Activated CD8-positive, alpha-beta memory T cell treated with anti-CD3 and anti-CD28 coated beads for 48 hours (primary cell): ENCODE measurements around the gene LPP.

Source experiments
- DNase-seq, 3 experiments: peaks; one replicate each; pipeline ENCODE4 v3.0.0-alpha.2; 2020; ENCODE audit warnings: low read depth in 2 of 3, low spot score in 2 of 3

Gene LPP

DNA sequence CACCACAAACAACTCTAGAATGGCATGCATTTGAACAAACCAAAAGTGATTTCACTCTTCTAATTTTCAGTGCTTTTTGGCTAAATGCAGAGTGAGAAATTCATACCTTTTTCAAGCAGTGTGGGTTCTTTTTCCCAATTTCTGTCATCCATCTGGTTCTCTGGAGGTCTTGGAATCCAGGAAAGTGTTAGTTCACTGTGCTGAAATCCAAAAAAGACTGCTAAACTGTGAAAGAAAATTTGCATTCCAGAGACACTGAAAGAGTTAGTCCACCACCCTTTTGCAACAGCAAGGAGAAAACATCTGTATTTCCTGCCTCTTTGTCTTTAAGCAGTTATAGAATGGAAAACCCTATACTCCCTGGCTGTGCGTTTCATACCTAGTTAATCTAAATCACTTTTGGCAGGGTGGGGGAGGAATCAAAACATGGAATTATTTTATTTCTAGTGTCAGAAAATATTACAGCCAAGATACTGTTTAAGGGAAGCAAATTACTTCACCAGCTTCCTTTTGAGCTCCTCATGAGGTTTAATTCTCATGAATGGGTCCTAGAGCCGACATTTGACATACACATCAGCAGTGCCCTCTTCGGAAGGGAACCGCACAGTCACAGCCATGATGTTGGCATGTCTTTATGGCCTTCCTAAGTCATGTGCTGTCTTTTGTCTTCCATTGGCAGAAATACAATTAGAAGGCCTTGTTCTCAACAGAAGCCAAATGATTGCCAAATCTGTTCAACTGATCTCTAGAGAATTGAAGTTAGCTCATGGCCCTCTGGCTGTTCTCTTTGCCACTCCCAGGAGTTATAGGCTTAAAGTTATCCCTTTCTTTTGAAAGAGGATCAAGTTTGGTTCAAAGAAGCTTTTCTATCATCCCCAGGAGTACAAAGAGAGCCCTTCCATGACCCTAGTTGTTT, 700.2 kb downstream of the LPP start:
- DNase-seq, result no peak

DNA sequence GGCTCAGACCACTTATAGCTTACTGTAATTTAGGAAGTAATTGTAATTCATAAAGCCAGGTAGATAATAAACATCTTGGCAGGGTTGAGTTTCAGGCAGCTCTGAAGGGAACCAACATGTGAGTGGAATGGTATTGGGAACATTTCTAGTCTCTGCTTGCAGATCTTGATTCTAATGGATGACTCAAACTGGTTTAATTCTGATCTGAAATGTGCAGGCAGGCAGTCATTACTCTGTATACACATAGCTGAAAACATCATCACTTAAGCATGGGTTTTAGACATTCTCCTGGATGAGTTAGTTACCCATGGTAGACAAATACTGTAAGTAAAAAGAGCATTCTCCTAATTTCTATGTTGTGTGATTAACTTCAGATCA, 700.8 kb downstream of the LPP start:
- DNase-seq, result no peak

DNA sequence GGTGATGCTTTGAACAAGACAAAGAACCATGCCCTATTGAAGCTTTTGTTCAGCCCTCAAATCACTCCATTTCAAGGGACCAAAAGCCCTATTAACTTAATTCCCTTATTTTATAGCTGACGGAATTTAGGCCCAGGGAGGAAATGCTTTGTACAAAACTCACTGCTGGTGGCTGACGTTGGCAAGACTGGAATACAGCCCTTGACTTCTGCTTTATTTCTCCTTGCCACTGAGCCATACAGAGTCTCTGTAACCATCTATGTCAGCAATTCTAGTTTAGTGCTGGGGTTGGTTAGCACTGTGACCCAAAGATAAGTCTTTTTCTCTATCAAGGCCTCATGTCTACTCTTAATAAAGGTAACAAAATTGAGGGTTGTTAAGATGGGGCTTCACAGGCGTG, 701.7 kb downstream of the LPP start:
- no peak for DNase-seq

DNA sequence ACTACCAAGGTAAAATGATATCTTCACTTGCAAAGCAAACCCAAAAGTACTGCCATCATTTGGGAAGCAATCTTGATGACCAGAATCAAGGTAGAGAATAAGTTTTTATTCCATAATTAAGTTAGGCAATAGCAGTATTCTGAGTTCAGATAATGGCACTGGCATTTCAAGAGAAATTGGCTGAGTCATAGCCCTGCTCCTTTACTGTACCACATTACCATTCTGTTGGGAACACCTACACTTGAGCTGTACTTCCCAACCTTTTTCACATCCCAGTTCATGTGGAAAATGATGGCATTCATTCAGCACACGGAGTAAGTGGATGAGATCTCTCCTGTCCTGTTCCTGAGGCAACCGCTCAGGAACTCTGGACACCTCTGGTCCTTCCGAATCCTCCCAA, 706.2 kb downstream of the LPP start:
- no peak for DNase-seq

DNA sequence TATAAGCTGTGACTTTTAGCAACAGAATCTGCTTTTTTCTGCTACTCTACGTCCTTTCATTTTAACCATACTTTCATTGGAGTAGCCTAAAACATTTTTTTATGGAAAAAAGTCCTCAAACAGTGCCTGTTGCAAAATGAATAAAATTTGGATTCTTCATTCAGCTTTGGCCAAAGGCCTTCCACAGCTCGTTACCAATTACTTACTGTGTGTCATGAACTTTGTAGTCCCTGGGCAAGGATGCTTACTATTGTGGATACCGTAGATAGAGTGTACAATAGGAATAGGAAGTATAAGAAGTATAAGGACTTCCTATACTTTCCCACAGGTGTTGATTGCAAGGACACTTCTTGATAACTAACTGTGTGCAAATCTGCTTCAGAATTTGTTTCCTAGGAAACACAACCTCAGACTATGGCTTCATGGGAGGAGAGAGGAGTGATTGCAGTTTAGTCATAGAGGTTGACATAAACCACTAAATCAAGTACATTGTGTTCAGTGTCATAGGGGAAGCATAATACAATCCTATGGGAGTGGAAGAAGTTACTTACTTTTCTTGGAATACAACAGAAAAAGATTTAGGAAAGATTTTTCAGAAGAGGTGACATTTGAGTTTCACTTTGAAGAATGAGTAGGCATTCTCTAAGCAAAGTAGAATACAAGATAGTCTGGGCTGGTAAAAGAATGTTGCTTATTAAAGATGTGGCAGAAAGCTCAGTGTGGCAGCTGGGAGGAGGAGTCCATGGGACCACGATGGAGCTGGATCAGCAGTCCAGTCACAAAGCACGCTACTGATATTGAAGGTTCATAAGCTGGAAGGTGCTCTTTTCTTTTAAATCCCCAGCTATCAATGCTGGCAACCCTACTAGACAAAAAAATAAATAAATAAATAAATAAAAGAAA, 708.1 kb downstream of the LPP start:
- no peak for DNase-seq

DNA sequence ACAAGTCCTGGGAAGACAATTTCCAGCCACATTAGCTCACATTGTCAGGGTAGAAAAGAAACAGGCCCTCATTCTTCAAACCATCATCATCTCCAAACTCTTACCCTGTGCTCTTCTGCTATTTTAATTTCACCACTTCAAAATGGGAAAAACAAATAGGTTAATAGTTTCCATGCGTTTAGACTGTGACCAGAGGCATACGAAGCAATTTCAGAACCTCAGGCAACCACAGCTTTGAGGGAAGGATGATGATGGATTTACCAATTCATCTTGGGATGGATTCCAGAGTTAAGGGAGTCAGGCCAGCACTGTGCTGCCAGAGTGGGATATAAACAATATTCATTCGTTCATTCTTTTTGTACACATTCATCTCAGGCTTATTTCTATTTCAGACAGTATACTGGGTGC, 710.0 kb downstream of the LPP start:
- DNase-seq, result no peak

DNA sequence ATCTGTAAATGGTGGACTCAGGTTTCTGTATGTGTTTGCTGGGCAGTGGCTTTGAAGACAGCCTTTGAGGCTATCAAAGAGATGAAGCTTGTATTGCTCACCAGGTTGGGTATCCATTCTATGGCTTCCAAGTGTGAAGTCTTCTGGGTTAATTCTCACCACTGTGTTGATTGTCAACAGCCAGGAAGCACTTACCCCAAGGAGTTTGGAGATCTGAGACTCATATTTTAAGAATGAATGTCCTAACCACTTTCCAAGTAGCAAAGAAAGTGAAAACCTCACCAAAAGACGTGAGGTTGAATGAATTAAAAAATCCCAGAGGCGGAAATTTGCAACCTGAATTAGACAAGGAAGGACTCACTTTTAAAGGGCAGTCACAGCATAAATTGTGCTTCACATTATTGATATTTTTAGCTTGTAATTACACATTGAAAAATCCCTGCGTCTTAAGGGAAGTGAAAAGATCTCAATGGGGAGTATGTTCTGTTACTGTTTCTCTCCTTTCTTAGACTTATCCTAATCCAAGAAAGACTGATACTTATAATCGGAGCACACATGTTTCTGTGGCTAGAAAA, 713.8 kb downstream of the LPP start:
- DNase-seq, result no peak

DNA sequence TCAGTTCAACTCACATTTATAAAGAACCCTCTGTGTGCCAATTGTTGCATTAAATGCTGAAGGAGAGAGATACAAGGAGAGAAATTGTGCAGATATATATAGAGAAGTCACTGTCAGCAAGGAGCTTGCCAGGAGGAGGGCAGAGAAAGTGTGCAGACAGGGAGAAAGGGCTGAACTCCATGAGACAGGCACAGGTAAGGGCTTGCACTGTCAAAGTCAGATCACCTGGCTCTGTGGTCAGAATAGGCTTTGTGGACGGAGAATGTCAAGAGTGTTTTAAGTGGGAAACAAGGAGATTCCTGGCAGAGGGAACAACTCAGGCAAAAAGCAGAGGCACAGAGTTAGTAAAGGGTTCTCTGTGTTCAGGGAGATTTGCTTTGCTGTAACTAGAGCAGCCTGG, 714.8 kb downstream of the LPP start:
- no peak for DNase-seq

DNA sequence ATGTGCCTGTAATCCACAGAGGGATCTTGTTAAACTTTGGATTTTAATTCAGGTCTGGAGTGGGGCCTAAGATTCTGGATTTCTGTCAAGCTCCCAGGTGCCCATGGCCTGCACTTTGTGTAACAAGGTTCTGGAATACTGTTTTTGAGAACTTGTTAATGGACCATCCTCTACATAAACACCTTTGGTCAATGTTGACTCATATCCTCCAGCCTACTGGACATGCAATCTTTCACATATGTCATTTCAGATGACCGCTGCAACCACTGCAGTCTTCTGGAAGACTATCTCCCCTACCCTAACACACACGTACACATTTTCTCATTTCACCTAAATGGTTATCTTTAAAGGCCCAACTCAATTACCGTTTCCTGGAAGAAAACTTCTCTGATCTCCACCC, 715.7 kb downstream of the LPP start:
- DNase-seq, result no peak

DNA sequence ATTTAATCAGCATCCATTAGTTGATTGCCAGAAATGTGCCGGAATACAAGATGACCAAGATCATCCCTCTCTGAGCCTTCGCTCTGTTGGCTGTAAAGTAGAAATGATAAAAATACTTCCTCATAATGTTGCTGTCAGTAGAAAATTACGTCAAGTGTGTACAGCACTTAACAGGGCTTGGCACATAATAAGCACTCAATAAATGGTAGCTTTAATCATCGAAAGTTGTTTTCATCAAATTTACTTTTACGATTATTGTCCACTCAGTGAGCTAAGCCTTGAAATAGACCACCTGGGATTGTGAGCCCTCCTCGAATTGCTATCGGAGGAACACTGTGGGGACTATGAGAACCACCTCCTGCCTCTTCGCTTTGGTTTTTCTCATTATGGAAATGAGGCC, 716.5 kb downstream of the LPP start:
- DNase-seq, result no peak

DNA sequence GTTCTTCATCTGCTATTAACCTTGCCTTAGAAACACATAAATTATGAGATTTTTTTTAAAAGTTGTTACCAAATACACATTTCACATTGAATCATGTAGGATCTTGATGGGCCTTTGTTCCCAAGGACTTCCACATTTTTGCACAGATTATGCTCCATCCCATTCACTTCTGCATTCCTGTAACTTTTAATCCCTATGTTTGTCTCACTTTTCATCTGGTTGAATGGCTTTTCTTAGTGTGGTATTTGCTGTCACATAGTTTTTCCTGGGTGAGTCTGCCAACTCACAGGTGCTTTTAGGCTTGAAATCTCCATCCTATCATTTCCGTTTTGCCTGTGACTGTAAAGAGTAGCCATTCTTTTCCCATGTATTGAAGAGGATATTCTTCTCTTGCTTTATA, 720.6 kb downstream of the LPP start:
- DNase-seq, result no peak

DNA sequence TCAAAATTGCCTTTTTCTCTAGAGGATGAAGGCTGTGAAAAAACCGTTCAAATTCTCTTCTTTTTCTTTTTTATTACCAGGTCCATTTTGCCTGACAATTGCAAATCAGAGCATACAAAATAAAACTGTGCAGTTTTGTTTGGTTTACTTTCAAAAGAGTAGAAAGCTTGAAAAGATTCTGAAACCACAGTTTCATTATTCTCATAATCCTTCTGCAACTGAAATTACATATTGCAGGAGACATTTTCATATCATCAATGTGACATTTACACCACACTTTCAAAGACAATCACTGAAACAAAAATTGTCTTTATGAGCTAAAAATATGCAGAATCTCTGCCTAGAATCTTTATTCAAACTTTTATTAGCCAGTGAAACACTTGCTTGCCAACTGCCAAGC, 721.5 kb downstream of the LPP start:
- no peak for DNase-seq

DNA sequence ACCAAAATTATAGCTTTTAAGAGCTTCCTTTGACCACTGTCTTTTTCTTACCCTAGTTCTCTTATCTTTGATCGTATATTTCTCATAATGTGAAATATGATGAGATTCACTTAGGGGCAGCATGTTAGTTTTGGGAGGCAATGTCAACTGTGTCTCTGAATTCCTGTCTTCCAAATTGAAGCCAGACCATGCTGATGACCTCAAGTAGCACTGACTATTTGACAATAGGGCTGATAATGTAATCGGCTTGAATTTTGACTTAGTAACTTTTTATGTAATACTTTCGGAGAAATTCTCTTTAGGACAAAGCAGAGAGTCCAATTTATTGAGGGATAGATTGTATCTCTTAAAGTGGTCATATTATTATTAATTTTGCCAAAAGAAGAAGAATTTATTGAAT, 722.4 kb downstream of the LPP start:
- no peak for DNase-seq

DNA sequence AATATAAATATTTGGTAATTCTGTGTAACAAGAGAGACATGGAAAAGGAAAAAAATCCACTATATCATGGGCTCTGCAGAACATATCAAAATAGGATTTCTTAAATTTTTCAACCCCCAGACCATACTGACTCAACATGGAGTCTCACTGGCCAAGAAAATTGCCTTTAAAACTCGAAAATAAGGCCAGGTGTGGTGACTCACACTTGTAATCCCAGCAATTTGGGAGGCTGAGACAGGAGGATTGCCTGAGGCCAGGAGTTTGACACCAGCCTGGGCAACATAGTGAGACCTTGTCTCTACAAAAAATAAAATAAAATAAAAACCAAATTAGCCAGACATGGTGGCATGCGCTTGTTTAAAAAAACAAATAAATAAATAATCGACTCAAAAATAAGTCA, 723.4 kb downstream of the LPP start:
- no peak for DNase-seq

DNA sequence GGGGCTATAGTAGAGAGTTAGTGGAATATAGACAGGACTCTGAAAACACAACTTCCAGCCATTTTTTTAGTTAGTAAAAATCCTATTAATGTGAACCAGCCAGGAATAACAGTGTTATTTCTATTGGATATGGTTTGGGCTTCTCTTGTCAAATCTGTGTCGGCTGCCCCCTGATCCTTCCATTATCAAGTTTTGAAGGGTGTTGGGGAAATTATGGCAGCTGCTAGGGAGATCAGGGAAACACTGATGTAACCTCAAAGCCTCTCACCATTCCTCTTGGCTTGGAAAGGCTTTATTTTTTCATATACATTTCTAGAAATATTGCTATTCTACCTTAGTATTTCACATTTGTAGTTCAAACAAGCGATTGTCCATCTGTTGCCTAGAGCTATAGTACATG, 724.1 kb downstream of the LPP start:
- DNase-seq, result no peak

DNA sequence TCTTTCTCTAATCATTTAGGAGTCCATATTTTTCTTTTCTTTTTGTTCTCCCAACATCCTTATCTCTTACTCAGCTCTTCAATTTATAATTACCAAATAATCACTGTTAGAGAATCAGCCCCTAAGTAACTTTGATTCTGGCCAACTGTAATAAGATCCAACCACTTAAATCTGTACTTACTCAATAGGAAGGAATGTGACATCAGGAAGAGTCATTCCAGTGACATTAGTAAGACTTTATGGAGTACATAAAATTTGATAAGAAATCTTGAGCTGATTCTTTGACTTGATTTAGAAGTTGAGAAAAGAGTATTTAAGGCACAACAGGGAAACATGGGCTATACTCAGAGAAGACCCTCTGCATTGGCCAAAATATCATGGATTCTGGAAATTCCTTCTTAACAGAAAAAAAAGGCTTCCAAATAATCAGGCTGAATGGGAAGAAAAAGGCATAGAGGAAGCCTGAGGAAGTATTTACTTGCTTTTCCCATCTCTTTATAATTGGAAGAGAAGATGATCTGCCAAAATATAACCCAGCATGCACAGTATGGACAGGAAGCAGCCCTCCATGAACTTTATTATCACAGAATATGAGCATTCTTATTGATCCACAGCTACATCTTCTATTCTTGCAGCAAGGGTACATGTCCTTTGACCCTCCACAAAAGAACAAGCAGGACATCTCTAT, 728.1 kb downstream of the LPP start:
- DNase-seq, result no peak

DNA sequence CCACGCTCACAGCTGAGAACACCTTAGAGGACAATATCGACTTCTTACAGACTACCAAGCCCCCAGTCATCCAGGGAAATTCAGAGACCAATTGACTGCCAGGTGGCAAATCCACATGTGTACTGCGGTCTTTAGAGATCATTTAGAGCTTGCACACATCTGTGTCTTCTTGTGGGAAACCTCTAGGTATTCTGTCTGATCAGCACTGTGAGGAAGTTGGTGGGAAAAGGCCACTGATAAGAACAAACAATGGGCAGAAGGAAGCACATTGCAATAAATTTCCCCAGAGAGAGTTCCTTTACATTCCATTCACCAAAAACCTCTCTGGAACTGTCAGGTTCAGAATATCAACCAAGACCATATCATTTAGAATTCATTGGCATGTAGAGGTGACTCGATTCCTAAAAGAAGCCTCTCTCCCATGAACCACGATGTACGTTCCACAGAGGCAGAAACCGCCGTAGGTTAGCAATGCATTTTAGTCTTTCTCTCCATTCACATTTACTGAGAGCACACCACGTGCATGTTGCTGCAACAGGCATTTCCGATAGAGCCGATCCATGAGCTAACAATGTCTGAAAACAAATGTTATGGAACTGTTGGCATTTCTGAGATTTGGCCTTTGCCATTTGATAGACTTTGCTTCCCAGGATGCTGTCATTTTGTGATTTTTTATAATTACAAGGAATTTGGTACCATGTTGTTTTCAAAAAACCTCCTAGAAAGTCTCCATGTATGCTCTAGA, 730.5 kb downstream of the LPP start:
- DNase-seq, result no peak

DNA sequence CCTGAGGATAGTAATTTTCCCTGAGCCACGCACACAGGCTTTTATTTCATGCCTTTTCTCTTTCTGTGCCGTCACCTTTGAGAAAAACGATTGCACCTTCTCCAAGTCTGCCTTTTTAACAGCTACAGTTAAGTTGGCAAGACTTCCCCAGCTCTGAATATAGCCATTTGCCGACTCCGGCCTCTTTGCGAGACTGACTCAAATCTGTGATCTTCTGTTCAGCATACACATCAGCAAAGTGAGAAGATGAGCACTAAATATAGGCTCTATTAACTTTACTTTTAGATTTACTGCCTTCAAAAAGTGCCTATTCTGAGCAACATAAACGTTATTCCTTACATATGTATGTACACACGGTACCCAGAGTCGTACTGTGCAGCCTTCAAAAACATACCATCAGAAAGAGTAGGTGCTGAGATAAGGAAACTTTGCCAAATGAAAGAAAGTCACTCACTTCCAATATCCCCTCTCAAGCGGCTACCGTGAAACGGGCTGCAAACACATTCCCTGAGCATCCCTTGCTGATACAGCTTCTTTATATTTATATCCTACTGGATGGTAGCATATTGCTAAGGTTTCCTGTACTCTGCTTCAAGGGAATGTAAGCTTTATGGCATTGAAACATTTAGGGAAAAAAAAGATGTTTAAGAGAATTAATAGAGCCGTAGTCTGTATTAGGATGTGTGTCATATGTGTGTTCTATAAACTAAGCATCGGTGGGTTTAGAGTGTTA, 734.5 kb downstream of the LPP start:
- DNase-seq, result no peak

DNA sequence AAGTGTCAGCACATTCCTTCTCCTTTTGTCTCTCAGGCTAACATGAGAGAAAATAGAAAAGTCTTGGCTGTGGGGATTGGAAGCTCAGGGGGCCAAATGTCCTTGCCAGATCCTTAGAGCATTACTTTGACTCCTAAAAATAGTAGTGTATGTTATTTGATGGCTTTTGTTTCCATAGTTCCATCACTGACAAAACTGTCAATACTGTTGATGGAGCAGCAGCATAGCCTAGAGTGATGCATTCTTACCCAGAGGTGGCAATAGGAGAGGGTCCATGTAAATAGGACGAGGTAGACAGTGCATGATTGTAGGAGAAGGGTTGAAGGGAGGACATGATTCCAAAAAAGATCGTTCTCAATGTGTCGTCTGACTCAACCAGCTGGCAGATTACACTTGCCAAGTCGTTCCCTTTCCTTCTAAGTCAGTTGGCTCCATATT, 735.1 kb downstream of the LPP start:
- no peak for DNase-seq
